Lung (tissue), 12 donors: ENCODE data around the gene HEPHL1. TPM values are rescaled to one million over a fixed set of nuclear protein-coding genes. Genes with fewer than 3 reads are reported as not detected.
A peak's percentile ranks its signal among the peaks of the same experiment; 100 is the strongest.

Source experiments
- ATAC-seq: fragments of 200-7000 bp; cut with Tn5 transposase; one replicate; pipeline ENCODE4 v1.9.1; 2020; ENCODE audit warnings: moderate number of reproducible peaks; ENCODE audit not compliant: insufficient read depth, low FRiP score
- DNase-seq, 3 donors: peaks; one replicate each; pipeline ENCODE4 v3.0.0-alpha.2; 2013 to 2017
- H3K27ac ChIP-seq, 2 donors: one replicate each; pipeline ENCODE4 v1.5.1; 2013; ENCODE audit warnings: mild to moderate bottlenecking in 2 of 2, moderate library complexity in 2 of 2, control low read depth in 1 of 2, inconsistent platforms in 1 of 2, low read depth in 1 of 2, low read length in 1 of 2
- H3K27me3 ChIP-seq, 3 donors: one replicate each; pipeline ENCODE4 v1.5.1; 2013; ENCODE audit warnings: low read length in 2 of 3; ENCODE audit not compliant: control insufficient read depth in 3 of 3, insufficient read depth in 3 of 3
- H3K36me3 ChIP-seq, 4 donors: one replicate each; pipeline ENCODE4 v1.5.1; 2013; ENCODE audit warnings: low read length in 4 of 4, mild to moderate bottlenecking in 1 of 4, moderate library complexity in 1 of 4; ENCODE audit not compliant: control insufficient read depth in 4 of 4, insufficient read depth in 4 of 4
- H3K4me1 ChIP-seq, 5 donors: one replicate each; pipeline ENCODE4 v1.5.1; 2013; ENCODE audit warnings: low read length in 5 of 5, mild to moderate bottlenecking in 2 of 5, moderate library complexity in 1 of 5; ENCODE audit not compliant: control insufficient read depth in 5 of 5, insufficient read depth in 5 of 5
- H3K4me3 ChIP-seq: one replicate; pipeline ENCODE4 v1.5.1; 2013; ENCODE audit warnings: mild to moderate bottlenecking, control low read depth, moderate library complexity
- H3K9ac ChIP-seq, 2 donors: one replicate each; pipeline ENCODE4 v1.5.1; 2013; ENCODE audit warnings: low read length in 2 of 2, control low read depth in 1 of 2; ENCODE audit not compliant: insufficient read depth in 1 of 2
- H3K9me3 ChIP-seq, 4 donors: one replicate each; pipeline ENCODE4 v1.5.1; 2013; ENCODE audit warnings: low read length in 3 of 4, mild to moderate bottlenecking in 1 of 4, moderate library complexity in 1 of 4; ENCODE audit not compliant: control insufficient read depth in 4 of 4, insufficient read depth in 3 of 4
- CTCF ChIP-seq: IDR thresholded peaks from 2 replicates; pipeline ENCODE4 v1.5.1; 2012; ENCODE audit warnings: mild to moderate bottlenecking; ENCODE audit errors: control extremely low read depth, extremely low read depth
- WGBS, 2 donors: extraction: QIAGEN DNeasy Blood & Tissue Kit; methylation state at CpG; one replicate each; pipeline ENCODE4 v1.1.7; 2013; 5-methylcytosine and 5-hydroxymethylcytosine counted together
- polyA plus RNA-seq, 2 donors: library from polyadenylated mRNA; stranded (reverse); fragments of 200-250 nt; gene quantifications; one replicate each; pipeline ENCODE4 v1.2.1, GENCODE V29; 2013
- total RNA-seq, 2 donors: library from RNA; depleted of rRNA in 1 of 2; stranded (reverse); fragments of >200 nt in 1 of 2; gene quantifications; one replicate each; pipeline ENCODE4 v1.2.1, GENCODE V29; 2014 to 2021
- donor health status: control.
- donor health status: control.
- donor health status: Bipolar disorder and iron deficiency.
- donor health status: healthy.
- donor health status: DM: yes; HTN: yes; CAD: no.

Gene HEPHL1
- total and polyA plus RNA-seq, 4 donors, result not detected

GRCh38 chr11:94077552-94078293, 56.6 kb downstream of the HEPHL1 start:
- TF ChIP-seq CTCF, result no peak
- no peak for DNase-seq
- Histone ChIP-seq H3K36me3 (no peaks in the 10 kb centered on the region), H3K9me3 (peaks cover 0 to 3% (median 1%) of the 10 kb centered on the region in 4 donors), H3K27ac (no peak overlapping the region), H3K9ac (no peak overlapping the region), H3K4me1 (peaks cover 0 to 1% (median 0%) of the 10 kb centered on the region in 5 donors), H3K4me3 (no peak overlapping the region), H3K27me3 (no peaks in the 10 kb centered on the region)
- 36 to 39% methylated on average over 2 of the region's 2 CpGs for WGBS, 2 donors
- peak; percentile 60 for ATAC-seq

- DNase-seq (no peak), ATAC-seq (no peak)
- Histone ChIP-seq H3K27ac (no peak overlapping the region), H3K27me3 (no peaks in the 10 kb centered on the region), H3K4me1 (peaks cover 0 to 5% (median 0%) of the 10 kb centered on the region in 5 donors), H3K36me3 (no peaks in the 10 kb centered on the region), H3K9me3 (peaks cover 0 to 5% (median 2%) of the 10 kb centered on the region in 4 donors), H3K9ac (no peak overlapping the region), H3K4me3 (no peak overlapping the region)
- TF ChIP-seq CTCF, result no peak
- WGBS, 2 donors, result 95 to 100% methylated on average over 1 of the region's 1 CpG
These were observed 63.0 kb downstream of the HEPHL1 start for GRCh38 chr11:94084164-94084563.

GRCh38 chr11:94088906-94089305, 67.8 kb downstream of the HEPHL1 start:
- Histone ChIP-seq H3K9me3 (peaks cover 0 to 4% (median 0%) of the 10 kb centered on the region in 4 donors), H3K36me3 (no peaks in the 10 kb centered on the region), H3K27ac (no peak overlapping the region), H3K4me3 (no peak overlapping the region), H3K4me1 (peaks cover 0 to 5% (median 0%) of the 10 kb centered on the region in 5 donors), H3K27me3 (no peaks in the 10 kb centered on the region), H3K9ac (no peak overlapping the region)
- WGBS, 2 donors, result 88 to 90% methylated on average over 21 of the region's 21 CpGs
- no peak for ATAC-seq
- TF ChIP-seq CTCF, result no peak
- DNase-seq, result no peak

GRCh38 chr11:94089341-94089740, 68.2 kb downstream of the HEPHL1 start:
- Histone ChIP-seq H3K9me3 (peaks cover 0 to 4% (median 0%) of the 10 kb centered on the region in 4 donors), H3K27ac (no peak overlapping the region), H3K9ac (no peak overlapping the region), H3K4me1 (peaks cover 0 to 5% (median 0%) of the 10 kb centered on the region in 5 donors), H3K36me3 (no peaks in the 10 kb centered on the region), H3K27me3 (no peaks in the 10 kb centered on the region), H3K4me3 (no peak overlapping the region)
- no peak for TF ChIP-seq CTCF
- peak in 1 of 3 donors; percentile 15 for DNase-seq
- no peak for ATAC-seq
- WGBS, 2 donors, result 88 to 91% methylated on average over 6 of the region's 6 CpGs
